ENCODE results near the gene SPATS2L.

Gene SPATS2L

DNA sequence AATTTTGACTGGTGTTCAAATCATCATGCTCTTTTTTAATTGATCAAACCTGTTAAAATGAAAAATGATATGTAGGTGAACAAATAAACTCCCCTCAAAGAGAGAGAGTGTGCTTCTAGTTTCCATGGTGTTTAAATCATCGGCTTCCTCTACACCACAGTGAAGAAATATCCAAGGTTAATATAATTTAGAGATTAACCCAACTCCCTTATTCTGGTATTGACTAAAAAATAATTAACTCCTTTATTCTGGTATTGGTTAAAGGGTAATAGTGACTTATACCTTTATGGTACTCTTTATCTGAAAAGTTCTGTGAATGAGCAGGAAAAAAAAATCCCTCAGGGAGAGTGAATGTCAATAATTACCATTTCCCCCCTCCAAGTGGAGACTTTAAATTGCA, 93.1 kb downstream of the SPATS2L start:
- peaks cover 0 to 6% of the 10 kb centered on the region in 2 donors for H3K27me3 Mint-ChIP-seq
- DNase-seq (no peak), ATAC-seq (replicated peaks) (no peak)
- H3K4me3 Mint-ChIP-seq: no peak overlapping the region
- no peaks in the 10 kb centered on the region for H3K36me3 Mint-ChIP-seq
- no peak overlapping the region for H3K27ac Mint-ChIP-seq
- H3K4me1 Mint-ChIP-seq: peaks cover 13 to 18% of the 10 kb centered on the region in 2 donors
- no peaks in the 10 kb centered on the region for H3K9me3 Mint-ChIP-seq

DNA sequence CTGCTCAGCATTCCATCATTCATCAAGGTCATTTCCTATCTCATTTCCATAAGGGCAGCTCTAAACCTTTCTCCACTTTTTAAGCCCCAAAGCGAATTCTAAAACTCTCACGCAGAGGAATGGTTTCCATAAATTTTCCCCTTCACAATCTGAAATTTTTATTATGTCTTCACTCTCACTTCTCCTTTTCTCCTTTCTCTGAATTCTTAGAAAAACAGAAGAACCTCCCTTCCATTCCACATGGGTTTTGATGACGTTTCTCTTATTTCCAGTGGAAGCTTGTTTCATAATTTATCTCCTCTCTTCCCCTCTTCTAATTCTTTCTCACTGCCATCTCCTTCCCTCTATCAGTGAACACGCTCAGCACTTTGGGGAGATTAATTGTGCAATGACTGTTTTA, 97.3 kb downstream of the SPATS2L start:
- no peak for DNase-seq
- no peak for ATAC-seq (replicated peaks)
- Mint-ChIP-seq H3K27me3 (peaks cover 6 to 8% of the 10 kb centered on the region in 2 donors), H3K27ac (no peak overlapping the region), H3K4me1 (peaks cover 14 to 18% of the 10 kb centered on the region in 2 donors), H3K36me3 (no peaks in the 10 kb centered on the region), H3K4me3 (no peak overlapping the region), H3K9me3 (peaks cover 0 to 2% of the 10 kb centered on the region in 2 donors)

DNA sequence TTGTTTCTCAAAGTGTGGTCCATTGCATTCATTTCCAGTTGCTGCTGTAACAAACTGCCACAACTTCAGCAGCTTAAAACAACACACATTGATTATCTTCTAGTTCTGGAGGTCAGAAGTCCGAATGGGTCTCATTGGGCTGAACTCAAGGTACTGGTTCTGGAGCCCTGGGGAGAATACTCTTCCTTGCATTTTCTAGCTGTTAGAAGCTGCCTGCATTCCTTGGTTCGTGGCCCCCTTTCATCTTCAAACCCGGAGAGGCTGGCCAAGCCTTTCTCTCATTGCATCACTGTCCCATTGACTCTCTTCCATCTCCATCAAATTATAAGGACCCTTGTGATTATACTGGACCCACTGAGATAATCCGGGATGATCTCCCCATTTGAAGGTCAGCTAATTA, 98.1 kb downstream of the SPATS2L start:
- Mint-ChIP-seq H3K36me3 (no peaks in the 10 kb centered on the region), H3K27me3 (peaks cover 6 to 8% of the 10 kb centered on the region in 2 donors), H3K4me1 (peaks cover 14 to 18% of the 10 kb centered on the region in 2 donors), H3K27ac (no peak overlapping the region), H3K4me3 (no peak overlapping the region), H3K9me3 (peaks cover 0 to 2% of the 10 kb centered on the region in 2 donors)
- ATAC-seq (replicated peaks) (no peak), DNase-seq (no peak)

DNA sequence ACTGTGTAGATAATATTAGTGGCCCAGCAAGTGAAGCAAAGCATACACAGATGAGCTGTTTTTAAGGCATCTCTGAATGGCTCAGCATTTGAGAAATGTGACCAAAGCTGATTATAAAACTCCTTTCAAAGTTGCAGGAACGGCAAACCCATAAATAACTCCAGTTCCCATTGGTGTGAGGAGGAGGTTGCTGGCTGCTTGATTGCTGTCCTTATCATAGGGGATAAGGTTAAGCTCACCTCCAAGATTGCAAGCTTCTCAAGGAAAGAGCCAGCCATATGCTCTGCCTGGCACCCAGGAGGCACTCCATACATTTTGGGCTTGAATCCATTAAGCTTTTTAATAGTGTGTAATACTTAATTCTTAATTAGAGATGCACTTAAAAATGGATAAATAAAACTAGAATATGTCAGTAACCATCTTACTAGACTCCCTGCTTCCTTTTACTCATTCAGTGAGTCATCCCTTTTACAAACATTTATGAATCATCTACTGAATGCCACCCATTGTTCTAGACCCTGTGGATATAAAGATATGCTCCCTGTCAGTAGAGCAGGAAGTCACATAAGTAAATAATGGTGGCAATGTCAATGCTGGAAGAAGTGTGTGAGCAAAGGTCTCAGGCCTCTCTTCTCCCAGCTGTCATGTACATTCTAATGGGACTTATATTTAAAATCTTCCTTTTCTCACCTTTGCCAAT, 99.3 kb downstream of the SPATS2L start:
- H3K27ac Mint-ChIP-seq: no peak overlapping the region
- peak; percentile 50 to 68 for ATAC-seq (replicated peaks)
- H3K4me1 Mint-ChIP-seq: peaks cover 14 to 18% of the 10 kb centered on the region in 2 donors
- no peak overlapping the region for H3K4me3 Mint-ChIP-seq
- peaks cover 6 to 8% of the 10 kb centered on the region in 2 donors for H3K27me3 Mint-ChIP-seq
- peaks cover 0 to 2% of the 10 kb centered on the region in 2 donors for H3K9me3 Mint-ChIP-seq
- DNase-seq: no peak
- no peaks in the 10 kb centered on the region for H3K36me3 Mint-ChIP-seq

DNA sequence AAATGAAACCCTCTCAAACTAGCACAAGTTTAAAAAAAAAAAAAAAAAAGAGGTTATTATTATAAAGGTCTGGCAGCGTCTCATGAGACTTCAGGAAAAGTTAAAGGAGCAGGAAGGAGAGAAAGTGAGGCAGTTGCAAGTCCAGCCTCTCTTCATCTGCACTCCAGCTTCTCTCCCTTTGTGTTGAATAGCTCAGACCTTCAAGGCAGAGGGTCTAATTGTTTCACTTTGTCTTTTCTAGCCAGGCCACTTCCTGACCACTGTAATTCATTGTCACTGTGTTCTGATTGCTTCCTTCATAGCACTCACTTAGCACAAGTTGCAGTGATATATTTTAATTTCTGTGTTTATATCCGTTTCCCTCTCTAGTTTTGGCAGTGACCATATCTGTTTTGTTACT, 99.9 kb downstream of the SPATS2L start:
- no peaks in the 10 kb centered on the region for H3K36me3 Mint-ChIP-seq
- peaks cover 6 to 8% of the 10 kb centered on the region in 2 donors for H3K27me3 Mint-ChIP-seq
- H3K27ac Mint-ChIP-seq: no peak overlapping the region
- ATAC-seq (replicated peaks) (no peak), DNase-seq (no peak)
- H3K4me1 Mint-ChIP-seq: peaks cover 14 to 18% of the 10 kb centered on the region in 2 donors
- peaks cover 0 to 2% of the 10 kb centered on the region in 2 donors for H3K9me3 Mint-ChIP-seq
- H3K4me3 Mint-ChIP-seq: no peak overlapping the region

DNA sequence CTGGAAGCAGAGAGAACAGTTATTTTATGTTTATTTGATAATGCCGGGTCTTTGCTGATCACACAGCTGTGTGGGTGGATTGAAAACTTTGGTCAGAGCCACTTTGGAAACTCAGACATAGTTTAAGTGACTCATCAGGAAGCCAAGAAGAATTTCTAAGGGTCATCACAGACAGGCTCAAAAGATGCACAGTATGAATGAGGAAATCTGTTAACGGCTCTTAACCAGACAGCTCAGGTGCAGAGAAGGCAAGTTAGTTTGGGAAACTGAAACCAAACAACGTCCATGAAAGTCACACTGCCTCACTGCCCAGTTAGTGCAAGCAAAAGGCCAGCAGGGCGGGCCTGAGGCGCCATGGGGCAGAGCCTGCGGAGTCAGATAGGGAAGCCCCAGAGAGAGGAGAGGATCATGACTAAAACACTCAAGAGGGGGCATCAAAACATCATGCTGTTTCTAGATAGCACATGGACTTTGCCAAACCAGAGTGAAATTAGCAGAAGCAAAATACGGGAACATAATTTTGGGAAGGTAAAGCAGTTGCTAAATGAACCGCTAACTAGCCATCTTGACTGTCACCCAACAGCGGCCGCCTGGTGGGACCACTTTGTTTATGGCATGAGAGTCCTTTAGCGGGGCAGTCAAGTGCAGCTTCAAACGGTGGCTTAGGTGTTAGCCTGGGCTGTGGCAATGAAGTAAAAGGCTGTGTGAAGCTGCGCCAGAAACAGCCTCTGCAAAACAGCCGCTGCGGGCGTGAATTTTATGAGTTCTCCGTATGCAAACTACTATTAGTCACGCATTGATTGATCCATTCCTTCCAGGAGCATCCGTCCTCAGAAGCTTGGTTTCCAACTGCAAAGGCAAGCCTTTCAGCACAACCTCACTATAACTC, 102.2 kb downstream of the SPATS2L start:
- ATAC-seq (replicated peaks) (no peak), DNase-seq (no peak)
- Mint-ChIP-seq H3K4me3 (no peak overlapping the region), H3K27me3 (peaks cover 0 to 8% of the 10 kb centered on the region in 2 donors), H3K9me3 (peaks cover 0 to 2% of the 10 kb centered on the region in 2 donors), H3K4me1 (peaks cover 10 to 16% of the 10 kb centered on the region in 2 donors), H3K36me3 (no peaks in the 10 kb centered on the region), H3K27ac (no peak overlapping the region)

DNA sequence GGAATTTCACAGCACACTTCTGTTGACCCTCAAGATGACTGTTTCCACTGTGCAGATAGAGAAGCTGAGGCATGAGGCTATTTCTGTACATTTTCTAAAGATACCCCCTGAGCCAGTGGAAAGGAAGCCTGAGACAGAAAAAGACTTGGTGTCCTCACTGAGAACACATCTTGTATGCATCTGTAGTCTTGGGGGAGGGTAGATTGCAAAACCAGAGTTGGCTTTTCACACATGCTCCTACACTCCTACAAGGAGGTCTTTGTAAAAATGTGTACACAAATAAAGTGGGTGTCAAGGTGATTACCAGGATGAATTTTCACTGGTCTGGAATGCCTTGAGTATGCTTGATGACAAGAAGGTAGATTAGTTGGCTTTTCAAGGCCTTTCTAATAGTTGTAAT, 105.3 kb downstream of the SPATS2L start:
- no peak for DNase-seq

DNA sequence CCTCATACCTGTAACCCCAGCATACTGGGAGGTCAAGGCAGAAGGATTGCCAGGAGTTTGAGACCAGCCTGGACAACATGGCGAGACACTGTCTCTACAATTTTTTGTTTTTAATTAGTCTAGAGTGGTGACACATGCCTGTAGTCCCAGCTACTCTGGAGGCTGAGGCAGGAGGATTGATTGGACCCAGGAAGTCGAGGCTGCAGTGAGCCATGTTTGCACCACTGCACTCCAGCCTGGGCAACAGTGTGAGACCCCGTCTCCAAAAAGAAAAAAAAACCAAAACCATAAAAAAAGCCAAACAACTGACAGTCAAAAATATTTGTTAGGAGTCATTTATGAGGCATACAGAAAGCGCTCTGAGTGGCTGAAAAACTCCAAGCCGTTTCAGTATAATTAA, 107.9 kb downstream of the SPATS2L start:
- Mint-ChIP-seq H3K36me3 (no peaks in the 10 kb centered on the region), H3K27ac (no peak overlapping the region), H3K27me3 (no peaks in the 10 kb centered on the region), H3K4me3 (no peak overlapping the region), H3K4me1 (no peaks in the 10 kb centered on the region), H3K9me3 (no peaks in the 10 kb centered on the region)
- ATAC-seq (replicated peaks) (no peak), DNase-seq (no peak)

More for the DNA sequence above, 105.3 kb downstream of the SPATS2L start:
- Mint-ChIP-seq H3K27me3 (peaks cover 0 to 8% of the 10 kb centered on the region in 2 donors), H3K4me1 (peaks cover 3 to 6% of the 10 kb centered on the region in 2 donors), H3K4me3 (no peak overlapping the region), H3K36me3 (no peaks in the 10 kb centered on the region), H3K27ac (no peak overlapping the region), H3K9me3 (no peaks in the 10 kb centered on the region)
- ATAC-seq (replicated peaks): no peak

DNA sequence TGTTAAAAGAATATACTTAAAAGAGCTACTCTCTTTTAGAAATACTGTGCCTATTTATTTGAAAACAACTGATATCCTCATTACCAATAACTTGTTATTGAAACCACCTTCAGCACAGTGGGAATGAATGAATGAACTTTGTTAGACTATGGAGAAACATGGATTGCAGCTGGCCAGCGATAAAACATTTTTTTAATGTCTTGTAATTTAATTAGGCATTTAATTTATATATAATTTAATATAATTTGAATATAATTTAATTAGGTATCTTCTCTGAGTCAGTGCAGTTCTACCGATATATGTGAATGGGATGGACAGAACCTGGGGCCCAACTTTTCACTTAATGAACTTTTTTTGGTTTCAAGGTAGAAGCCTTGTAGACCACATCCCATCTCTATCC, 109.0 kb downstream of the SPATS2L start:
- ATAC-seq (replicated peaks) (no peak), DNase-seq (no peak)
- Mint-ChIP-seq H3K4me3 (no peak overlapping the region), H3K27me3 (no peaks in the 10 kb centered on the region), H3K36me3 (no peaks in the 10 kb centered on the region), H3K27ac (no peak overlapping the region), H3K4me1 (no peaks in the 10 kb centered on the region), H3K9me3 (no peaks in the 10 kb centered on the region)

DNA sequence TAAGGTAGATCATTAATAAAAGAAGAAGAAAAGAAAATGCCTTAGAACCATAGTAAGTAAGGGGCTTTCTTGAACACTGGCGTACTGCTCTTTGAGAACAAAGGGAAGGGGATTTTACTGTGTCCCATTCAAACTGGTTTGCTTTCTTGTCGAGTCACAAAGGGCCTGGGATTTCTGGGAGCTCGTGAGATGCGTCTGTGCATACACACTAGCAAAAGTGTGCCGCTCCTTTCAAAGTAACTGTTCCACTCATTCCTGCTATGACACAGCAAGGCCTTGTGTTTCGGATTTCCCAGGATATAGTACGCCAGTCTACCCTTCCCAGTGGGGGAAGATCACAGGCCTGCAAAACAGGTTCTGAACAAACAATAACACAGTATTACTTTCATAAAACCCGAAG, 110.4 kb downstream of the SPATS2L start:
- H3K36me3 Mint-ChIP-seq: no peaks in the 10 kb centered on the region
- ATAC-seq (replicated peaks) (no peak), DNase-seq (no peak)
- no peaks in the 10 kb centered on the region for H3K4me1 Mint-ChIP-seq
- no peaks in the 10 kb centered on the region for H3K9me3 Mint-ChIP-seq
- H3K27me3 Mint-ChIP-seq: no peaks in the 10 kb centered on the region
- H3K27ac Mint-ChIP-seq: no peak overlapping the region
- H3K4me3 Mint-ChIP-seq: no peak overlapping the region

DNA sequence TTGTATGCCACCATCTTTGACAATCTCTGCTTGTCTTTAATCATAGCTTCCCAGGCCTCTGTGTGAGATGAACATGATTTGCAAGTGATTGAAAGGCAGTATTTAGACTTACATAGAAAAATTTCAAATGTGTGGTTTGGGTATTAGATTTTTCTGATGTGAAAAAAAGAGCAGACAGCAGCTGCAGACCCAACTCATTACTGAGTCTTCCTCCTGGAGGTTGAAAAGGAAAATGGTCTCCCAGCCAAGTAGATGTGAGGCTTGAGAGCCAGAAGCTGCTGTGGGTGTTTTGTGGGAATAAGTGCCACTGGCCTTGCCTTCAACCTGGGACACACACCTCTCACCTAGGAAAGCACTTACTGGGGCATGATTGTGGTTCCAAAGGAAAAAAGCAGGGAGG, 110.9 kb downstream of the SPATS2L start:
- Mint-ChIP-seq H3K27ac (no peak overlapping the region), H3K27me3 (no peaks in the 10 kb centered on the region), H3K9me3 (no peaks in the 10 kb centered on the region), H3K4me1 (no peaks in the 10 kb centered on the region), H3K4me3 (no peak overlapping the region), H3K36me3 (no peaks in the 10 kb centered on the region)
- no peak for ATAC-seq (replicated peaks)
- DNase-seq: no peak

DNA sequence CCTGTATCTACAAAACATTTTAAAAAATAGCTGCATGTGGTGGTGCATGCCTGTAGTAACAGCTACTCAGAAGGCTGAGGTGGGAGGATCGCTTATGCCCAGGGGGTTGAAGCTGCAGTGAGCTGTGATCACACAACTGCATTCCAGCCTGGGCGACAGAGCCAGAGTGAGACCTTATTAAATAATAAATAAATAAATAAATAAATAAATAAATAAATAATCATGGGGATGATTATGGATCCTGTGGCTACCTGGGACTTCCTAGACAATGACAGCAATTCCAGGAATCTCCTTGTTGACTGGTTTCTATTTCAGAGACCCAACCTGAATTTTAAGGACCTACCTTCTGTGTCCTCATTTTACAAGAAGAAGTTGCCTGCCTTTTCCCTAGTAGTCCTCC, 111.9 kb downstream of the SPATS2L start:
- no peak overlapping the region for H3K27ac Mint-ChIP-seq

DNA sequence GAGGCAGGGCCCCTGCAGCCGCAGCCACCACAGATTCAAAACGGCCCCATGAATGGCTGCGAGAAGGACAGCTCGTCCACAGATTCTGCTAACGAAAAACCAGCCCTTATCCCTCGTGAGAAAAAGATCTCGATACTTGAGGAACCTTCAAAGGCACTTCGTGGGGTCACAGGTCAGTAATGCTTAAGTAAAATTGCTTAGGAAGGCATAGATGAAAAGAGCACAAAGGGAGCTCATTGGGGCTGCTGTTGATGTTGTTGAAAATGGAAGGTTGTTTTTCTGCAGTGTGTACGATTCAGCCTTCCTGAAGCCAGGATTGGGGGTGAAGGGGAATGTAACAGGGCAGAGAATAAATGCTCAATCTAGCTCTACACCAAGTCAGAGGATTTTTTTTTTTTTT, 112.8 kb downstream of the SPATS2L start:
- ATAC-seq (replicated peaks): no peak
- no peak overlapping the region for H3K27ac Mint-ChIP-seq

More for the DNA sequence above, 111.9 kb downstream of the SPATS2L start:
- DNase-seq: no peak
- no peaks in the 10 kb centered on the region for H3K4me1 Mint-ChIP-seq
- no peak overlapping the region for H3K4me3 Mint-ChIP-seq
- no peaks in the 10 kb centered on the region for H3K9me3 Mint-ChIP-seq
- ATAC-seq (replicated peaks): no peak
- no peaks in the 10 kb centered on the region for H3K27me3 Mint-ChIP-seq
- H3K36me3 Mint-ChIP-seq: no peaks in the 10 kb centered on the region

DNA sequence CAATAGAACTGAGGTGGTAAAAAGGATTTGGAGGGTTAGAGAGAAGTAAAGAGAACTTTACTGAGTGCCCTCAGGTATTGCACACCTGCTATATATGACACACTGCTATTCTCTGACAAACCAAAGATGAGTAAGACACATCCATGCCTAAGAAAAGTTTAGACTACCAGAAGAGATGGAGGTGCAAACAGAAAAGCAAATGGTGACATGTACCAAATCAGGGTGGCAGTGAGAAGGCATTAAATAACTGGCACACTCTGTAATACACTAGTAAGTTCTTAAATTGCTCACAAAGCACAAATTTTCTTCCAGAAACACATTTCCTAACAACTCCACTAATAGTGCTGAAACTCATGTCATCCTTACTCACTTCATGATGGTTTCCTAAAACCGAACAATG, 114.8 kb downstream of the SPATS2L start:
- ATAC-seq (replicated peaks) (no peak), DNase-seq (no peak)
- Mint-ChIP-seq H3K27me3 (no peaks in the 10 kb centered on the region), H3K4me1 (no peaks in the 10 kb centered on the region), H3K9me3 (no peaks in the 10 kb centered on the region), H3K27ac (no peak overlapping the region), H3K4me3 (no peak overlapping the region), H3K36me3 (no peaks in the 10 kb centered on the region)

More for the DNA sequence above, 112.8 kb downstream of the SPATS2L start:
- Mint-ChIP-seq H3K36me3 (no peaks in the 10 kb centered on the region), H3K4me1 (no peaks in the 10 kb centered on the region), H3K4me3 (no peak overlapping the region), H3K9me3 (no peaks in the 10 kb centered on the region), H3K27me3 (no peaks in the 10 kb centered on the region)
- DNase-seq: no peak

DNA sequence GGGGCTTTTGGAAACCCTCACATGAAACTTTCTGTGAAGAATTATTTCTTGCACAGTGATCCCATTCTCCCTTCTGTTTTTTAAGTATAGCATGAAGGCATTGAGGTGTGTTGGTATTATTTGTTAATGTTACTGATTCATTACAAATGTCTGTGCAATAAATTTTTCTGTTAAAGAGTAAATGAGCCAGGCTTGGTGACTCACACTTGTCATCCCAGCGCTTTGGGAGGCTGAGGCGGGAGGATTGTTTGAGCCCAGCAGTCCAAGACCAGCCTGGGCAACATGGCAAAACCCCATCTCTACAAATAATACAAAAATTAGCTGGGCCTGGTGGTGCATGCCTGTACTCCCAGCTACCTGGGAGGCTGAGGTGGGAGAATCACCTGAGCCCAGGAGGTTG, 115.6 kb downstream of the SPATS2L start:
- Mint-ChIP-seq H3K27ac (no peak overlapping the region), H3K36me3 (no peaks in the 10 kb centered on the region), H3K4me1 (no peaks in the 10 kb centered on the region), H3K4me3 (no peak overlapping the region), H3K9me3 (no peaks in the 10 kb centered on the region), H3K27me3 (no peaks in the 10 kb centered on the region)
- ATAC-seq (replicated peaks) (no peak), DNase-seq (no peak)

Measured in stimulated activated naive B cell treated with anti-CD40 and anti-IgM and Interleukin-4, amounts not matched to agents 10 μg/mL and 1 μg/mL and 100 μg/mL, for 72 hours (primary cell).